GM18498 (cell line): ENCODE results near the gene BTG1.

Source experiments
- ATAC-seq: cut with Tn5 transposase; IDR thresholded peaks from one replicate; pipeline ENCODE4 v1.9.1; 2021; ENCODE audit warnings: mild to moderate bottlenecking, moderate library complexity; ENCODE audit not compliant: unreplicated experiment

Gene BTG1

GRCh38 chr12:92105676-92106075 lies 40.0 kb downstream of the BTG1 start:
- no peak for ATAC-seq

GRCh38 chr12:92105110-92105509 lies 40.5 kb downstream of the BTG1 start:
- no peak for ATAC-seq

GRCh38 chr12:92102606-92103005 lies 43.0 kb downstream of the BTG1 start:
- ATAC-seq = no peak

GRCh38 chr12:92098594-92099380 lies 46.9 kb downstream of the BTG1 start:
- no peak for ATAC-seq

GRCh38 chr12:92096346-92097136 lies 49.1 kb downstream of the BTG1 start:
- ATAC-seq = peak; percentile 54

GRCh38 chr12:92094751-92095161 lies 50.9 kb downstream of the BTG1 start:
- no peak for ATAC-seq

- peak; percentile 76 for ATAC-seq
Observed at GRCh38 chr12:92094301-92094700, 51.3 kb downstream of the BTG1 start.
